HEK293 (cell line): ENCODE results near the gene SAMD4B.

ENCODE experiments used
- BCL11A ChIP-seq: fragments of 450-650 bp; formaldehyde crosslinking; IDR thresholded peaks from 2 replicates; pipeline ENCODE4 v1.5.1; 2016; ENCODE audit warnings: low read depth, missing biosample characterization, missing genetic modification characterization
- EGR2 ChIP-seq: fragments of 450-650 bp; formaldehyde crosslinking; IDR thresholded peaks from 2 replicates; pipeline ENCODE4 v1.5.1; 2016; ENCODE audit warnings: low read depth, missing biosample characterization, missing genetic modification characterization
- GLIS1 ChIP-seq: fragments of 450-650 bp; formaldehyde crosslinking; IDR thresholded peaks from 2 replicates; pipeline ENCODE4 v1.5.1; 2016; ENCODE audit warnings: missing biosample characterization, missing genetic modification characterization
- GLIS2 ChIP-seq: fragments of 450-650 bp; formaldehyde crosslinking; IDR thresholded peaks from 2 replicates; pipeline ENCODE4 v1.5.1; 2016; ENCODE audit warnings: missing biosample characterization, missing genetic modification characterization
- HOXC10 ChIP-seq: sonication (generic); formaldehyde crosslinking; IDR thresholded peaks from 2 replicates; pipeline ENCODE4 v1.8.1; 2023; ENCODE audit warnings: mild to moderate bottlenecking, missing genetic modification reagents
- KLF16 ChIP-seq: fragments of 450-650 bp; formaldehyde crosslinking; IDR thresholded peaks from 2 replicates; pipeline ENCODE4 v1.5.1; 2017; ENCODE audit warnings: missing biosample characterization, missing genetic modification characterization
- KLF8 ChIP-seq: fragments of 450-650 bp; formaldehyde crosslinking; IDR thresholded peaks from 2 replicates; pipeline ENCODE4 v1.5.1; 2016; ENCODE audit warnings: missing biosample characterization, missing genetic modification characterization
- OVOL3 ChIP-seq: fragments of 450-650 bp; formaldehyde crosslinking; IDR thresholded peaks from 2 replicates; pipeline ENCODE4 v1.5.1; 2016; ENCODE audit warnings: missing biosample characterization, missing genetic modification characterization
- PRDM10 ChIP-seq: fragments of 450-650 bp; formaldehyde crosslinking; IDR thresholded peaks from 2 replicates; pipeline ENCODE4 v1.5.1; 2016; ENCODE audit warnings: missing biosample characterization, missing genetic modification characterization
- ZBTB17 ChIP-seq: fragments of 450-650 bp; formaldehyde crosslinking; IDR thresholded peaks from 2 replicates; pipeline ENCODE4 v1.5.1; 2016; ENCODE audit warnings: missing biosample characterization, missing genetic modification characterization
- ZBTB7A ChIP-seq: fragments of 450-650 bp; formaldehyde crosslinking; IDR thresholded peaks from 2 replicates; pipeline ENCODE4 v1.5.1; 2016; ENCODE audit warnings: low read depth, missing biosample characterization, missing genetic modification characterization
- ZBTB8A ChIP-seq: fragments of 450-650 bp; formaldehyde crosslinking; IDR thresholded peaks from 2 replicates; pipeline ENCODE4 v1.5.1; 2016; ENCODE audit warnings: missing biosample characterization, missing genetic modification characterization
- ZNF121 ChIP-seq: fragments of 450-650 bp; formaldehyde crosslinking; IDR thresholded peaks from 2 replicates; pipeline ENCODE4 v1.5.1; 2016; ENCODE audit warnings: missing biosample characterization, missing genetic modification characterization
- ZNF223 ChIP-seq: fragments of 450-650 bp; formaldehyde crosslinking; IDR thresholded peaks from 2 replicates; pipeline ENCODE4 v1.5.1; 2016; ENCODE audit warnings: missing biosample characterization, missing genetic modification characterization
- ZNF391 ChIP-seq: fragments of 450-650 bp; formaldehyde crosslinking; IDR thresholded peaks from 2 replicates; pipeline ENCODE4 v1.5.1; 2016; ENCODE audit warnings: low read depth, missing biosample characterization, missing genetic modification characterization, borderline replicate concordance
- ZNF610 ChIP-seq: fragments of 450-650 bp; formaldehyde crosslinking; IDR thresholded peaks from 2 replicates; pipeline ENCODE4 v1.5.1; 2016; ENCODE audit warnings: missing biosample characterization, missing genetic modification characterization, borderline replicate concordance
- ZNF654 ChIP-seq: fragments of 450-650 bp; formaldehyde crosslinking; IDR thresholded peaks from 2 replicates; pipeline ENCODE4 v1.5.1; 2016; ENCODE audit warnings: low read depth, missing biosample characterization, missing genetic modification characterization
- ZNF768 ChIP-seq: fragments of 450-650 bp; formaldehyde crosslinking; IDR thresholded peaks from 2 replicates; pipeline ENCODE4 v1.5.1; 2018; ENCODE audit warnings: missing biosample characterization, mild to moderate bottlenecking, missing genetic modification characterization
- ZNF843 ChIP-seq: fragments of 450-650 bp; formaldehyde crosslinking; IDR thresholded peaks from 2 replicates; pipeline ENCODE4 v1.5.1; 2016; ENCODE audit warnings: missing biosample characterization, missing genetic modification characterization
- ZSCAN30 ChIP-seq: fragments of 450-650 bp; IDR thresholded peaks from 2 replicates; pipeline ENCODE4 v1.5.1; 2018; ENCODE audit warnings: missing biosample characterization, mild to moderate bottlenecking, missing genetic modification characterization, moderate library complexity
- TF ChIP-seq, protein P1 (sequence below): fragments of 450-650 bp; formaldehyde crosslinking; IDR thresholded peaks from 2 replicates; pipeline ENCODE4 v1.5.1; 2016; ENCODE audit warnings: missing biosample characterization, missing genetic modification characterization, borderline replicate concordance
- TF ChIP-seq, protein P2 (sequence below): fragments of 450-650 bp; formaldehyde crosslinking; IDR thresholded peaks from 2 replicates; pipeline ENCODE4 v1.5.1; 2016; ENCODE audit warnings: missing biosample characterization, missing genetic modification characterization
- TF ChIP-seq, protein P3 (sequence below): fragments of 450-650 bp; formaldehyde crosslinking; optimal IDR thresholded peaks from 2 replicates; pipeline ENCODE3; 2016; ENCODE audit warnings: missing biosample characterization, mild to moderate bottlenecking, missing genetic modification characterization

SAMD4B gene

DNA sequence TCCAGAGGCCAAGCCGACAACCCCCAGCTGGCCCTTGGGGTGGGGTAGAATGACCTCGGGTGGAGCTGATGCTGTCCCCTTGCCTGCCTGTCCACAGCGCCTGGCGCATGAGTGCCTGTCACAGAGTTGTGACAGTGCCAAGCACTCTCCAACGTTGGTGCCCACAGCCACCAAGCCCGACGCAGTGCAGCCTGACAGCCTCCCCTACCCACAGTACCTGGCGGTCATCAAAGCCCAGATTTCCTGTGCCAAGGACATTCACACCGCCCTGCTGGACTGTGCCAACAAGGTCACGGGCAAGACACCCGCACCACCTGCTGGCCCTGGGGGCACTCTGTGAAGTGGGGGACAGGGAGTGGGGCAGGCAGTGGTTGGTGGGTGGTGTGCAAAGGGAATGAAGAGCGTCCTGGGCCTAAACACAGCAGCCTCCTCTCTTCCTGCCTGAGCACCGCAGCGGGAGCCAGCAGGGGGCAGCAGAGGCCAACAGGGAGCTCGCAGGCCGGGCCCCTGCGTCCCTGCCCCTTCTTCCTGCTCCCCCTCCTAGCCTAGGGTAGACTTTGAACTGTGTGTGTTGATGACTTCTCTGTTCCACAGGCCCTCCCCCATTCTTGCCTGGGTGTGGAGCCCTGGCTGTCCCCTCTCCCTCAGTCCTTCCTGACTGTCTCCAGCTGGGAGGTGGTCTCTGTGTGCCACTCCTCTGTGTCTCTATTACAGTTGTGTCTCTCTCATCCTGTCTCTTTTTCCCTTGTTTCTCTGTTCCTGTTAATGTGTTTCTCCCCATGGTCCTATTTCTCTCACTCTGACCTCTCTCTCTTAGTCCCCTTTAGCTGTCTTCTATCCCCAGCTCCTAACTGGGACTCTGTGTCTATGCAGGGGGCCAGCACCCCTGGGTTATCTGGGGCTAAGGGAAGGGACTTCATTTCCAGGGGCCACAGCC, 55.4 kb downstream of the SAMD4B start (continued):
- TF ChIP-seq, protein P1, sequence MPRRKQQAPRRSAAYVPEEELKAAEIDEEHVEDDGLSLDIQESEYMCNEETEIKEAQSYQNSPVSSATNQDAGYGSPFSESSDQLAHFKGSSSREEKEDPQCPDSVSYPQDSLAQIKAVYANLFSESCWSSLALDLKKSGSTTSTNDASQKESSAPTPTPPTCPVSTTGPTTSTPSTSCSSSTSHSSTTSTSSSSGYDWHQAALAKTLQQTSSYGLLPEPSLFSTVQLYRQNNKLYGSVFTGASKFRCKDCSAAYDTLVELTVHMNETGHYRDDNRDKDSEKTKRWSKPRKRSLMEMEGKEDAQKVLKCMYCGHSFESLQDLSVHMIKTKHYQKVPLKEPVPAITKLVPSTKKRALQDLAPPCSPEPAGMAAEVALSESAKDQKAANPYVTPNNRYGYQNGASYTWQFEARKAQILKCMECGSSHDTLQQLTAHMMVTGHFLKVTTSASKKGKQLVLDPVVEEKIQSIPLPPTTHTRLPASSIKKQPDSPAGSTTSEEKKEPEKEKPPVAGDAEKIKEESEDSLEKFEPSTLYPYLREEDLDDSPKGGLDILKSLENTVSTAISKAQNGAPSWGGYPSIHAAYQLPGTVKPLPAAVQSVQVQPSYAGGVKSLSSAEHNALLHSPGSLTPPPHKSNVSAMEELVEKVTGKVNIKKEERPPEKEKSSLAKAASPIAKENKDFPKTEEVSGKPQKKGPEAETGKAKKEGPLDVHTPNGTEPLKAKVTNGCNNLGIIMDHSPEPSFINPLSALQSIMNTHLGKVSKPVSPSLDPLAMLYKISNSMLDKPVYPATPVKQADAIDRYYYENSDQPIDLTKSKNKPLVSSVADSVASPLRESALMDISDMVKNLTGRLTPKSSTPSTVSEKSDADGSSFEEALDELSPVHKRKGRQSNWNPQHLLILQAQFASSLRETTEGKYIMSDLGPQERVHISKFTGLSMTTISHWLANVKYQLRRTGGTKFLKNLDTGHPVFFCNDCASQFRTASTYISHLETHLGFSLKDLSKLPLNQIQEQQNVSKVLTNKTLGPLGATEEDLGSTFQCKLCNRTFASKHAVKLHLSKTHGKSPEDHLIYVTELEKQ (tag by site-specific recombination) = no peak
- TF ChIP-seq EGR2 (tag by site-specific recombination) = peak; percentile 28; the same call in 1 of the 2 replicates
- TF ChIP-seq ZSCAN30 (tag by site-specific recombination) = peak; percentile 97
- TF ChIP-seq, protein P2, sequence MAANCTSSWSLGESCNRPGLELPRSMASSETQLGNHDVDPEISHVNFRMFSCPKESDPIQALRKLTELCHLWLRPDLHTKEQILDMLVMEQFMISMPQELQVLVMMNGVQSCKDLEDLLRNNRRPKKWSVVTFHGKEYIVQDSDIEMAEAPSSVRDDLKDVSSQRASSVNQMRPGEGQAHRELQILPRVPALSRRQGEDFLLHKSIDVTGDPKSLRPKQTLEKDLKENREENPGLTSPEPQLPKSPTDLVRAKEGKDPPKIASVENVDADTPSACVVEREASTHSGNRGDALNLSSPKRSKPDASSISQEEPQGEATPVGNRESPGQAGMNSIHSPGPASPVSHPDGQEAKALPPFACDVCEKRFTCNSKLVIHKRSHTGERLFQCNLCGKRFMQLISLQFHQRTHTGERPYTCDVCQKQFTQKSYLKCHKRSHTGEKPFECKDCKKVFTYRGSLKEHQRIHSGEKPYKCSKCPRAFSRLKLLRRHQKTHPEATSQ = 0 out of 2 replicates have a peak, but pooled peaks have one; percentile 37
- TF ChIP-seq ZNF768 (tag by site-specific recombination) = peak; percentile 99; the same call in 1 of the 2 replicates
- TF ChIP-seq OVOL3 (tag by site-specific recombination) = no peak
- TF ChIP-seq ZBTB7A (tag by site-specific recombination) = peak; percentile 88; the same call in 1 of the 2 replicates
- TF ChIP-seq ZNF391 (tag by site-specific recombination) = peak; percentile 88; the same call in 1 of the 2 replicates
- TF ChIP-seq HOXC10 = no peak
- TF ChIP-seq ZNF843 = peak; percentile 60; the same call in 1 of the 2 replicates
- peak; percentile 69; the same call in 1 of the 2 replicates for TF ChIP-seq KLF16 (tag by site-specific recombination)
- peak; percentile 34; the same call in 1 of the 2 replicates for TF ChIP-seq ZBTB8A (tag by site-specific recombination)
- TF ChIP-seq BCL11A (tag by site-specific recombination) = no peak
- peak; percentile 60 for TF ChIP-seq GLIS1
- TF ChIP-seq, protein P3, sequence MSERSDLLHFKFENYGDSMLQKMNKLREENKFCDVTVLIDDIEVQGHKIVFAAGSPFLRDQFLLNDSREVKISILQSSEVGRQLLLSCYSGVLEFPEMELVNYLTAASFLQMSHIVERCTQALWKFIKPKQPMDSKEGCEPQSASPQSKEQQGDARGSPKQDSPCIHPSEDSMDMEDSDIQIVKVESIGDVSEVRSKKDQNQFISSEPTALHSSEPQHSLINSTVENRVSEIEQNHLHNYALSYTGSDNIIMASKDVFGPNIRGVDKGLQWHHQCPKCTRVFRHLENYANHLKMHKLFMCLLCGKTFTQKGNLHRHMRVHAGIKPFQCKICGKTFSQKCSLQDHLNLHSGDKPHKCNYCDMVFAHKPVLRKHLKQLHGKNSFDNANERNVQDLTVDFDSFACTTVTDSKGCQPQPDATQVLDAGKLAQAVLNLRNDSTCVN (tag by site-specific recombination) = peak; percentile 36
- TF ChIP-seq ZNF121 (tag by site-specific recombination) = peak; percentile 76
- peak; percentile 64 for TF ChIP-seq KLF8
- TF ChIP-seq ZBTB17 (tag by site-specific recombination) = peak; percentile 87
- TF ChIP-seq GLIS2 = peak; percentile 72
- TF ChIP-seq PRDM10 (tag by site-specific recombination) = peak; percentile 30; the same call in 1 of the 2 replicates
- TF ChIP-seq ZNF654 (tag by site-specific recombination) = peak; percentile 97
- TF ChIP-seq ZNF223 (tag by site-specific recombination) = peak; percentile 90
- peak; percentile 98 for TF ChIP-seq ZNF610 (tag by site-specific recombination)
